SK-N-SH (cell line): ENCODE data around the gene LAPTM5. TPM values are rescaled to one million over a fixed set of nuclear protein-coding genes. Genes with fewer than 3 reads are reported as not detected.

Experiments
- CTCF ChIA-PET: fragments of 300-600, 350-600 bp; formaldehyde crosslinking; extraction: SDS; loops from one replicate; lab custom pipeline; 2021; lab: Yijun Ruan, JAX
- POLR2A ChIA-PET: fragments of 350-600 bp; sonication (Branson Sonifier 250); formaldehyde crosslinking; extraction: SDS; loops from one replicate; lab custom pipeline; 2020; ENCODE audit warnings: antibody characterized with exemption, inconsistent platforms; lab: Yijun Ruan, JAX
- DNase-seq: peaks from one replicate; pipeline ENCODE4 v3.0.0; 2012
- H2AFZ ChIP-seq: fragments of 200-600 bp; sonication (generic); 2 replicates; pipeline ENCODE4 v1.8.1; 2016; ENCODE audit warnings: antibody characterized with exemption, mild to moderate bottlenecking, low read depth
- H3F3A ChIP-seq: fragments of 200-600 bp; sonication (generic); replicated peaks from 2 replicates; pipeline ENCODE3; 2016; ENCODE audit warnings: antibody characterized with exemption, mild to moderate bottlenecking; ENCODE audit not compliant: insufficient read depth
- H3K27ac ChIP-seq, 2 experiments: fragments of 200-500 bp in 1 of 2; fragments of 200-600 bp in 1 of 2; sonication (Bioruptor generic) in 1 of 2; sonication (generic), shearing (Covaris generic) in 1 of 2; 2 replicates each; pipeline versions ENCODE4 v1.5.1 to v1.6.1; 2014 to 2016; ENCODE audit warnings: low read depth in 2 of 2, inconsistent platforms in 1 of 2, low read length in 1 of 2, mild to moderate bottlenecking in 1 of 2, mixed read lengths in 1 of 2
- H3K27me3 ChIP-seq: fragments of 200-600 bp; sonication (generic), shearing (Covaris generic); 2 replicates; pipeline ENCODE4 v1.6.1; 2016; ENCODE audit warnings: mixed run types; ENCODE audit not compliant: insufficient read depth
- H3K36me3 ChIP-seq, 2 experiments: fragments of 200-500 bp in 1 of 2; fragments of 200-600 bp in 1 of 2; sonication (Bioruptor generic) in 1 of 2; sonication (generic) in 1 of 2; replicated peaks in 1 of 2; 2 replicates each; pipeline versions ENCODE3 to v1.5.1; 2014 to 2016; ENCODE audit warnings: low read length in 1 of 2, mild to moderate bottlenecking in 1 of 2; ENCODE audit not compliant: insufficient read depth in 2 of 2, control insufficient read depth in 1 of 2
- H3K4me1 ChIP-seq, 2 experiments: fragments of 200-500 bp in 1 of 2; fragments of 200-600 bp in 1 of 2; sonication (Bioruptor generic) in 1 of 2; sonication (generic), shearing (Covaris generic) in 1 of 2; 2 replicates each; pipeline versions ENCODE4 v1.5.1 to v1.6.1; 2014 to 2016; ENCODE audit warnings: low read depth in 1 of 2, low read length in 1 of 2, mixed run types in 1 of 2; ENCODE audit not compliant: insufficient read depth in 2 of 2, control insufficient read depth in 1 of 2
- H3K4me2 ChIP-seq: fragments of 200-600 bp; sonication (generic), shearing (Covaris generic); 2 replicates; pipeline ENCODE4 v1.6.1; 2017; ENCODE audit warnings: mixed run types
- H3K4me3 ChIP-seq, 2 experiments: fragments of 200-500 bp in 1 of 2; fragments of 200-600 bp in 1 of 2; sonication (Bioruptor generic) in 1 of 2; sonication (generic), shearing (Covaris generic) in 1 of 2; 2 replicates each; pipeline versions ENCODE4 v1.5.1 to v1.8.1; 2014 to 2016; ENCODE audit warnings: low read depth in 2 of 2, inconsistent platforms in 1 of 2, low read length in 1 of 2, mild to moderate bottlenecking in 1 of 2, mixed read lengths in 1 of 2, moderate library complexity in 1 of 2
- H3K79me2 ChIP-seq: fragments of 200-600 bp; sonication (generic); 2 replicates; pipeline ENCODE4 v1.8.1; 2017; ENCODE audit warnings: mild to moderate bottlenecking; ENCODE audit not compliant: insufficient read depth
- H3K9ac ChIP-seq: fragments of 200-600 bp; sonication (generic); 2 replicates; pipeline ENCODE4 v1.6.1; 2017; ENCODE audit warnings: mixed run types
- H3K9me2 ChIP-seq: fragments of 200-600 bp; sonication (generic); 2 replicates; pipeline ENCODE4 v1.6.1; 2017; ENCODE audit warnings: mixed run types
- H3K9me3 ChIP-seq: fragments of 200-600 bp; sonication (generic); 2 replicates; pipeline ENCODE4 v1.6.1; 2017; ENCODE audit warnings: mixed run types, mild to moderate bottlenecking, moderate library complexity
- H4K20me1 ChIP-seq: fragments of 200-600 bp; sonication (generic); 2 replicates; pipeline ENCODE4 v1.6.1; 2017; ENCODE audit warnings: mild to moderate bottlenecking, mixed run types; ENCODE audit not compliant: insufficient read depth
- EP300 ChIP-seq, 2 experiments: IDR thresholded peaks; 2 replicates each; pipeline versions ENCODE4 v1.4.0 to v1.6.1; 2012; ENCODE audit warnings: borderline replicate concordance in 1 of 2, low read depth in 1 of 2, low read length in 1 of 2
- FOXJ3 ChIP-seq: sonication (generic); formaldehyde crosslinking; IDR thresholded peaks from 2 replicates; pipeline ENCODE4 v1.5.1; 2020; ENCODE audit warnings: mild to moderate bottlenecking, missing genetic modification reagents
- GABPA ChIP-seq: IDR thresholded peaks from 2 replicates; pipeline ENCODE4 v1.4.0; 2012; ENCODE audit warnings: low read depth, mild to moderate bottlenecking
- IRF3 ChIP-seq: fragments of 150-350 bp; IDR thresholded peaks from 2 replicates; pipeline ENCODE4 v1.6.1; 2016; ENCODE audit warnings: mild to moderate bottlenecking, low read depth, low read length
- MAX ChIP-seq: IDR thresholded peaks from 2 replicates; pipeline ENCODE4 v1.4.0; 2012; ENCODE audit warnings: low read depth
- MEF2A ChIP-seq: IDR thresholded peaks from 2 replicates; pipeline ENCODE4 v1.4.0; 2012; ENCODE audit warnings: low read depth, borderline replicate concordance
- NRF1 ChIP-seq: IDR thresholded peaks from 2 replicates; pipeline ENCODE4 v1.6.1; 2012; ENCODE audit warnings: low read depth, mild to moderate bottlenecking, low read length
- PBX3 ChIP-seq: IDR thresholded peaks from 2 replicates; pipeline ENCODE4; 2012
- POLR2AphosphoS5 ChIP-seq: IDR thresholded peaks from 2 replicates; pipeline ENCODE4 v1.6.1; 2012; ENCODE audit warnings: low read depth, low read length
- RFX5 ChIP-seq: IDR thresholded peaks from 2 replicates; pipeline ENCODE4 v1.6.1; 2012; ENCODE audit warnings: mild to moderate bottlenecking, improper control_type of control experiment, low read length
- RXRA ChIP-seq: IDR thresholded peaks from 2 replicates; pipeline ENCODE4 v1.4.0; 2012; ENCODE audit warnings: low read depth, mild to moderate bottlenecking, borderline replicate concordance
- SIN3A ChIP-seq: IDR thresholded peaks from 2 replicates; pipeline ENCODE4 v1.6.1; 2012; ENCODE audit warnings: low read depth, mild to moderate bottlenecking, low read length, moderate library complexity, borderline replicate concordance
- USF2 ChIP-seq: fragments of 150-350 bp; IDR thresholded peaks from 2 replicates; pipeline ENCODE4 v1.6.1; 2017; ENCODE audit warnings: antibody characterized with exemption, low read length, low read depth, borderline replicate concordance
- WGBS: methylation state at CpG from one replicate; pipeline ENCODE4 v1.1.6; 2017; ENCODE audit warnings: low lambda C conversion rate; 5-methylcytosine and 5-hydroxymethylcytosine counted together
- polyA plus RNA-seq, 3 experiments: library from polyadenylated mRNA; depleted of rRNA; stranded (reverse); fragments of >200 nt; gene quantifications; 2 replicates each; pipeline ENCODE4 v1.2.3, GENCODE V29; 2012

The LAPTM5 gene
- polyA plus RNA-seq, 1 of the 3 experiments (the other 2 are of a cell fraction), result 1.1 TPM

- Histone ChIP-seq H3K79me2 (no peaks in the 10 kb centered on the region), H3K27ac (no peak overlapping the region), H3F3A (no peaks in the 10 kb centered on the region), H3K4me3 (no peak overlapping the region), H3K36me3 (no peaks in the 10 kb centered on the region), H3K9me2 (no peaks in the 10 kb centered on the region), H2AFZ (no peak overlapping the region), H3K4me2 (no peak overlapping the region), H3K9me3 (no peaks in the 10 kb centered on the region), H3K4me1 (peaks cover 0 to 14% of the 10 kb centered on the region in 2 experiments; a peak in 1 of 4 replicates), H3K9ac (no peak overlapping the region), H4K20me1 (no peaks in the 10 kb centered on the region), H3K27me3 (no peaks in the 10 kb centered on the region)
- 64% methylated on average over 2 of the region's 10 CpGs for WGBS
- ChIA-PET CTCF (interaction anchor here (1.0 to 2.8 kb wide), 6 partner anchors 18 to 160 kb away, joined by 3 to 7 read pairs (median 6); no protein-coding TSS in a partner anchor), POLR2A (interaction anchor here (0.6 kb wide), 1 partner anchor 11 kb away, joined by 3 read pairs; no protein-coding TSS in a partner anchor)
- no peak for DNase-seq
- no peak for TF ChIP-seq MAX
- TF ChIP-seq SIN3A, result no peak
- no peak for TF ChIP-seq FOXJ3 (CRISPR knock-in tag)
- TF ChIP-seq PBX3, result no peak
- no peak for TF ChIP-seq GABPA
- no peak for TF ChIP-seq USF2
- TF ChIP-seq MEF2A, result no peak
- no peak for TF ChIP-seq NRF1
- TF ChIP-seq POLR2AphosphoS5, result no peak
- no peak for TF ChIP-seq EP300 (IDR thresholded peaks at IDR 0.05; ENCODE audit: borderline replicate concordance in 1 of 2, low read depth in 1 of 2, low read length in 1 of 2)
- no peak for TF ChIP-seq IRF3
- no peak for TF ChIP-seq RFX5
- TF ChIP-seq RXRA, result no peak
Observed at GRCh38 chr1:30750731-30751291, 6.8 kb downstream of the LAPTM5 start.
